Psoas muscle (tissue), 8 donors: ENCODE results near the gene AGPAT3. TPM values are rescaled to one million over a fixed set of nuclear protein-coding genes. Genes with fewer than 3 reads are reported as not detected.

Experiments used
- ATAC-seq, 4 donors: fragments of 200-7000 bp; cut with Tn5 transposase; one replicate each; pipeline ENCODE4 v1.9.1; 2020; ENCODE audit warnings: moderate library complexity in 3 of 4, mild to moderate bottlenecking in 2 of 4
- DNase-seq, 2 donors: peaks; one replicate each; pipeline ENCODE4 v3.0.0-alpha.2; 2020
- H3K27ac ChIP-seq: fragments of 200-600 bp; one replicate; pipeline ENCODE4 v1.8.0; 2022
- H3K27me3 ChIP-seq, 3 donors: fragments of 200-600 bp in 1 of 3; one replicate each; pipeline versions ENCODE4 v1.6.1 to v1.8.0; 2013 to 2022; ENCODE audit warnings: low read length in 2 of 3, mild to moderate bottlenecking in 2 of 3, moderate library complexity in 1 of 3; ENCODE audit not compliant: insufficient read depth in 3 of 3
- H3K36me3 ChIP-seq, 2 donors: fragments of 200-600 bp in 1 of 2; one replicate each; pipeline versions ENCODE4 v1.6.1 to v1.8.0; 2013 to 2022; ENCODE audit warnings: low read depth in 1 of 2, mild to moderate bottlenecking in 1 of 2, moderate library complexity in 1 of 2; ENCODE audit not compliant: insufficient read depth in 1 of 2
- H3K4me1 ChIP-seq: fragments of 200-600 bp; one replicate; pipeline ENCODE4 v1.8.0; 2022
- H3K4me3 ChIP-seq: fragments of 200-600 bp; one replicate; pipeline ENCODE4 v1.8.0; 2022; ENCODE audit warnings: mild to moderate bottlenecking
- H3K9me3 ChIP-seq: fragments of 200-600 bp; one replicate; pipeline ENCODE4 v1.8.0; 2022
- CTCF ChIP-seq: fragments of 200-600 bp; IDR thresholded peaks from one replicate; pipeline ENCODE4 v1.8.0; 2022; ENCODE audit warnings: antibody characterized with exemption
- WGBS, 3 donors: extraction: QIAGEN DNeasy Blood & Tissue Kit; methylation state at CpG; one replicate each; pipeline versions ENCODE4 v1.1.6 to v1.1.7; 2013; 5-methylcytosine and 5-hydroxymethylcytosine counted together
- intact Hi-C, 2 donors: fragments of 100-400 bp; cut with DNase I; formaldehyde crosslinking; loops; one replicate each; pipeline versions ENCODE4 v1.11.0 to v1.14.2; 2022
- polyA plus RNA-seq, 3 donors: library from polyadenylated mRNA; stranded (reverse); fragments of 200-250 nt; gene quantifications; one replicate each; pipeline ENCODE4 v1.2.3, GENCODE V29; 2013
- total RNA-seq, 4 donors: library from RNA; stranded (reverse); fragmentation: NEBNext Ultra II Directional in 2 of 4; extraction: Animal tissue kit (Norgen Biotek cat#: 25700) in 2 of 4; gene quantifications; one replicate each; pipeline versions ENCODE4 v1.2.1 to v1.2.4, GENCODE V29; 2021 to 2023
- donor health status: healthy with polysubstance abuse.
- donor health status: DM: no; HTN: no; CAD: no; lungs with moderate emphysema.
- donor health status: Bipolar disorder and iron deficiency.
- donor health status: healthy.
- donor health status: DM: yes; HTN: yes; CAD: no.
- donor health status: DM: no; HTN: no; CAD: no.
- donor health status: DM: no; HTN: no; CAD: no.
- donor health status: DM: yes; HTN: yes; CAD: no.

Gene AGPAT3
- total and polyA plus RNA-seq, 7 donors, result 28.4 to 117 (median 50.7) TPM

GRCh38 chr21:43940329-43941050 lies 75.5 kb downstream of the AGPAT3 start:
- Histone ChIP-seq H3K36me3 (no peaks in the 10 kb centered on the region), H3K9me3 (no peaks in the 10 kb centered on the region), H3K4me1 (peaks cover 38% of the 10 kb centered on the region), H3K4me3 (no peak overlapping the region), H3K27me3 (no peaks in the 10 kb centered on the region), H3K27ac (peak overlapping the region; percentile 16)
- DNase-seq (peak in 1 of 2 donors; percentile 7), ATAC-seq (no peak)
- no peak for TF ChIP-seq CTCF
- intact Hi-C loops, result no loop called here
- 76 to 80% (median 76%) methylated on average over 21 of the region's 21 CpGs for WGBS, 3 donors

DNA sequence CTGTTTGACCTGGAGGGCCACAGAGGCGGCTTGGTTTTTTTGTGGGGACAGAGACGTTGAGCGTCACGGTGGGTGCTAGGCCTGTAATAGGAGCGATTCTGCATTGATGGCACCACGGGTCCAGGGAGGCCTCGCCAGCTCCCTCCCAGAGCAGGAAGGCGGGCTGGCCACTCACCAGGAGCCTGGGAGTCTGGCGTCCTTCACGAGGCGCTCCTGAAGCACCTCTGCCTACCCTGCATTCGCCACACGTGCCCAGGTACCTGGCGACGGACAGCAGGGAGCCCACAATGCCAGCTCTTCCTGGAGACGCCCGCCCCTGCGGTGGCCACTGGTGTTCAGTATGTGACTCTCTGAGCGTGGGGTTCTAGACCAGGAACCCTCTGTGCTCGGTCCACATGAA lies 77.2 kb downstream of the AGPAT3 start:
- intact Hi-C loops, result no loop called here
- Histone ChIP-seq H3K27me3 (no peaks in the 10 kb centered on the region), H3K9me3 (no peaks in the 10 kb centered on the region), H3K36me3 (no peaks in the 10 kb centered on the region), H3K27ac (no peak overlapping the region), H3K4me3 (no peak overlapping the region), H3K4me1 (peaks cover 22% of the 10 kb centered on the region)
- DNase-seq, result peak in 1 of 2 donors; percentile 12
- ATAC-seq, result no peak
- 90 to 95% (median 92%) methylated on average over 20 of the region's 20 CpGs for WGBS, 3 donors
- no peak for TF ChIP-seq CTCF

DNA sequence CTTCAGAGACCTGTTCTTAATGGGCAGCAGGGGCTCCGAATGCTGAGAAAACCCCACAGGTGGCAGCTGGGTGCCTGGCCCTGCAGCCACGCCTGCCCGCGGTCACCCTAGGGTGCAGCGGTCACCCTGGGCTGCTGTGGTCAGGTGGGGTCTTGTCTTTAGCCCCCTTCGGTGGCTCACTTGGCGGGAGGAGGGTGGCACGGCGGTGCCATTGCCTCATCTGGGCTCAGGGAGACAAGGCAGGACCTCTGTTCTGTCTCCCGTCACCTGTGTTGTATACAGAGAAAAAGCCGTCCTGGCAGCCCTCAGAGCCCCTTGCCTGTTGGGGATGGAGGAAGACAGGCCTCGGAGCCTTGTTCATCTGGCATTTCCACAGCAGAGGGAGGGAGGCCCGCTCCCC lies 77.6 kb downstream of the AGPAT3 start:
- WGBS, 3 donors, result 95 to 96% (median 96%) methylated on average over 12 to 13 of the region's 13 CpGs
- intact Hi-C loops, result no loop called here
- H3K27me3 ChIP-seq, result no peaks in the 10 kb centered on the region
- ATAC-seq (no peak), DNase-seq (peak in 1 of 2 donors; percentile 8)
- no peaks in the 10 kb centered on the region for H3K9me3 ChIP-seq
- no peak overlapping the region for H3K4me3 ChIP-seq
- H3K4me1 ChIP-seq, result peaks cover 22% of the 10 kb centered on the region
- no peak for TF ChIP-seq CTCF
- H3K36me3 ChIP-seq, result no peaks in the 10 kb centered on the region
- H3K27ac ChIP-seq, result no peak overlapping the region

- ATAC-seq (no peak), DNase-seq (peak in 1 of 2 donors; percentile 11)
- Histone ChIP-seq H3K4me1 (peaks cover 19% of the 10 kb centered on the region), H3K27ac (no peak overlapping the region), H3K4me3 (no peak overlapping the region), H3K27me3 (no peaks in the 10 kb centered on the region), H3K9me3 (no peaks in the 10 kb centered on the region), H3K36me3 (no peaks in the 10 kb centered on the region)
- intact Hi-C loops, result no loop called here
- no peak for TF ChIP-seq CTCF
- 89 to 92% (median 90%) methylated on average over 30 of the region's 30 CpGs for WGBS, 3 donors
Measured at GRCh38 chr21:43943512-43944077, 78.6 kb downstream of the AGPAT3 start.
